CD1c-positive myeloid dendritic cell (primary cell): ENCODE data around the gene OPN3.

ENCODE experiments used
- DNase-seq: peaks from one replicate; pipeline ENCODE4 v3.0.0-alpha.2; 2016; ENCODE audit errors: extremely low spot score

OPN3 gene

GRCh38 chr1:241645199-241645598 is 5.0 kb upstream of the OPN3 start:
- DNase-seq: no peak

GRCh38 chr1:241644259-241644658 is 4.1 kb upstream of the OPN3 start:
- DNase-seq: no peak

- DNase-seq: no peak
Measured at GRCh38 chr1:241642593-241642944, 2.4 kb upstream of the OPN3 start.

GRCh38 chr1:241641773-241642592 is 1.8 kb upstream of the OPN3 start:
- DNase-seq: no peak

GRCh38 chr1:241640867-241641622 is 876 bp upstream of the OPN3 start:
- DNase-seq: no peak

- peak; percentile 29 for DNase-seq
Measured at GRCh38 chr1:241639623-241640148, 483 bp downstream of the OPN3 start.

- no peak for DNase-seq
Measured at GRCh38 chr1:241638909-241639622, 1.1 kb downstream of the OPN3 start.

- DNase-seq: no peak
Measured at GRCh38 chr1:241638099-241638682, 2.0 kb downstream of the OPN3 start.

- peak; percentile 66 for DNase-seq
Measured at GRCh38 chr1:241637604-241638003, 2.6 kb downstream of the OPN3 start.

GRCh38 chr1:241637046-241637590 is 3.1 kb downstream of the OPN3 start:
- DNase-seq: no peak

GRCh38 chr1:241636291-241636690 is 3.9 kb downstream of the OPN3 start:
- no peak for DNase-seq

GRCh38 chr1:241635556-241636152 is 4.5 kb downstream of the OPN3 start:
- DNase-seq: peak; percentile 39

GRCh38 chr1:241632987-241633386 is 7.2 kb downstream of the OPN3 start:
- no peak for DNase-seq

GRCh38 chr1:241631674-241632073 is 8.5 kb downstream of the OPN3 start:
- no peak for DNase-seq

GRCh38 chr1:241630899-241631298 is 9.3 kb downstream of the OPN3 start:
- DNase-seq: no peak

GRCh38 chr1:241630476-241630875 is 9.7 kb downstream of the OPN3 start:
- DNase-seq: no peak

GRCh38 chr1:241630005-241630404 is 10.2 kb downstream of the OPN3 start:
- no peak for DNase-seq

- DNase-seq: peak; percentile 79
Measured at GRCh38 chr1:241627453-241628259, 12.5 kb downstream of the OPN3 start.

- no peak for DNase-seq
Measured at GRCh38 chr1:241624935-241625334, 15.2 kb downstream of the OPN3 start.

GRCh38 chr1:241622669-241623068 is 17.5 kb downstream of the OPN3 start:
- DNase-seq: no peak
